ENCODE data around the gene ANXA5.

GRCh38 chr4:121693450-121693849 is 3.3 kb downstream of the ANXA5 start:
- TF ChIP-seq CTCF (conservative IDR thresholded peaks at IDR 0.05) (no peak), ZFX (IDR thresholded peaks at IDR 0.05) (no peak)

All from C4-2B (cell line).